Stimulated activated CD8-positive, alpha-beta memory T cell treated with anti-CD3 and anti-CD28 coated beads, Interleukin-2, amount 100 ng/mL, for 1 hour (primary cell): Measurements from ENCODE around the gene HAL.

Source experiments
- DNase-seq, 2 donors: peaks; one replicate each; pipeline ENCODE4 v3.0.0-alpha.2; 2020; ENCODE audit warnings: low read depth in 2 of 2

Gene HAL, protein sequence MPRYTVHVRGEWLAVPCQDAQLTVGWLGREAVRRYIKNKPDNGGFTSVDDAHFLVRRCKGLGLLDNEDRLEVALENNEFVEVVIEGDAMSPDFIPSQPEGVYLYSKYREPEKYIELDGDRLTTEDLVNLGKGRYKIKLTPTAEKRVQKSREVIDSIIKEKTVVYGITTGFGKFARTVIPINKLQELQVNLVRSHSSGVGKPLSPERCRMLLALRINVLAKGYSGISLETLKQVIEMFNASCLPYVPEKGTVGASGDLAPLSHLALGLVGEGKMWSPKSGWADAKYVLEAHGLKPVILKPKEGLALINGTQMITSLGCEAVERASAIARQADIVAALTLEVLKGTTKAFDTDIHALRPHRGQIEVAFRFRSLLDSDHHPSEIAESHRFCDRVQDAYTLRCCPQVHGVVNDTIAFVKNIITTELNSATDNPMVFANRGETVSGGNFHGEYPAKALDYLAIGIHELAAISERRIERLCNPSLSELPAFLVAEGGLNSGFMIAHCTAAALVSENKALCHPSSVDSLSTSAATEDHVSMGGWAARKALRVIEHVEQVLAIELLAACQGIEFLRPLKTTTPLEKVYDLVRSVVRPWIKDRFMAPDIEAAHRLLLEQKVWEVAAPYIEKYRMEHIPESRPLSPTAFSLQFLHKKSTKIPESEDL

DNA sequence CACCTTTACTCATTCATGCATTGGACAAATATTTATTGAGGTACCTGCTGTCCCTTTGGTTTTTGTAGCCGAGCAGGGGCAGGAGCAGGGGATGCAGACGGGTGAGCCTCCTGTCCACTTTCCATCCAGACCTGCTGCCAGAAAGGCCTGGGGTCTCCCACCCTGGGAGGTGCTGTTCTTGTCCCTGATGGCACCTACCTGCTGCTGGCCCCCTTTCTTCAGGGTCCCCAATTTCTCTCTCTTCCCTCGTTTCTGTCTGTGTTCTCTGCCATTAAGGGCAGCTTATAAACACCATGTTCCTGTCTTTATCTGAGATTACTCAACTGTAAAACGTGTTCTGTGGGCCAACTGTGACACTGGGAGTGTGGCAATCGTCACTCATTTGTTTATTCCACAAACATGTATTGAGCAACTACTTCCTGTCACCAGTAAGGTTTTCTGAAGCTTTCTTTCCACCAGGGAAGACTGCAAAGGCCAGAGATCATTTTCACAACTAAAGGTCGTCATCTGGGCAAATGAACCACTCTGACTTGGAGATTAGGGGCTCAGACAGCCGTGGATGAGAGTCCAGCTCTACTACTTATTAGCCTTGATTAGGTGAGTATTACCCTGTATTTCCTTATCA, at the start of gene HAL:
TSS of gene HAL (minus strand) at position 311 of the 625 bp plus-strand sequence. CDS start 434 bp downstream, outside the sequence.
- no peak for DNase-seq

DNA sequence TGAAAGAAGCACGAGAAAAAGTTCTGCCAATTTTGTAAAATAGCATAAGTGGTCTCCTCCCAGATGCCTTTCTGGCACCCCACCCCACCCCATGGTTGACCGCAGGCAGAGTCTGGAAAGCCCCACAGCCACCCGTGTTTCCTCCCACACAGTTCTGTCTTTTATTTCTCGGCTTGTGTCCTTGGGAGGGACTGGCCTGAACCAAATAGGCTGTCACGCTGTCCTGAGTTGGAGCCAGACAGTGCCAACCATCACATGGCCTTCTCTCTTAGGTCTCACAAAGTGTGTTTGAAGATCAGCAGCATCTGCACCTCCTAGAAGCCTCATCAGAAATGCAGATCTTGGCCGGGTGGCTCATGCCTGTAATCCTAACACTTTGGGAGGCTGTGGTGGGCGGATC, 49.4 kb upstream of the HAL start:
- peak; percentile 4 to 26 for DNase-seq

DNA sequence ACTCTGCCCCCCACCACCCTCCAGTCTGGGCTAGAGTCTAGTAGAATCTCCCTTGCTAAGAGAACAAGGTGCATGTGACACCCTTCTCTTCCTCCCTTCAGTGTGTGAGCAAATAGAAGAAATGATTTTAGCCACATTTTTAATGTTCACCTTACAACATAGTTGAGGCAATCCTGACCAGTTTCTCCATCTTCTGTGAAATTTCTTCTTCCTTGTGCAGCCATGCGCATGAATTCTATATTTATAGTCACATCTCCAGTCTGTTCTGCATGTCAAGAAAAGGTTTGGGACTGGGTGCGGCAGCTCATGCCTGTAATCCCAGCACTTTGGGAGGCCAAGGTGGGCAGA, 48.8 kb upstream of the HAL start:
- DNase-seq: no peak

DNA sequence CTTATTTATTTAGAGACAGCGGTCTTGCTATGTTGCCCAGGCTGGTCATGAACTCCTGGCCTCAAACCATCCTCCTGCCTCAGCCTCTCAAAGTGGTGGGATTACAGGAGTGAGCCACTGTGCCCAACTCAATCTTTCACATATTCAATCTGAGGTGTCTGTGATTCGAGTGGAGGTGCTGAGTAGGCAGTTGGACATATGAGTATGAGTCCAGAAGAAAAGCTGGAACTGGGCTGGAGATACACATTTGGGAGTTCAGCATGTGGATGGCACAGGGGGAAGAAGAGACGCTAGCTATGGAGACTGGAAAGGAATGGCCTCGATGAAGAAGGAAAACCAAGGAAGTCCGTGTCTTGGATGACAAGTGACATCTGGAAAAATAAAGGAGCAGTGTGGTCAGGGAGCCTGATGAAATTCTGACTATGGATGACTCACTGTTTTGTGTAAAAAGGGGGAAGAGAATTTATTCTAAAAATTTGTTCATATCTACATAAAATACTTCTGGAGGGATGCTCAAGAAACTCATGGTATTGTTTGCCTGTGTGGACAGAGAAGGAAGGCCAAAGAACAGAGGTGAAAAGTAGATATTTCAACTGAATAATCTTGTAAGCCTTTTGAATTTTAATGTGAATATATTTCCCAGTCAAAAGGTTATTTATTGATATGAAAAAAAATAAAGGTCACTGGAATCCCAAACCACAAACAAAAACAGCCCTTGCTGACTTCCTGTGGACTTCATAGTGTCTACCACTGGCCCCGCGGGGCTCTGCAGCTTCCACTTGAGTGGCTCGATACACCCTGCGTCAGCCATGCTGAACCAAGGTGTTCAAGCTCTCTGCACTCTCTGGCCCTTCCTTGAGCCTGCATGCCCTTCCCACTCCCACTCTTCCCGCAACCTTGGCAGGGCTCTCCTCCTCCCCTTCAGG, 48.1 kb upstream of the HAL start:
- no peak for DNase-seq

DNA sequence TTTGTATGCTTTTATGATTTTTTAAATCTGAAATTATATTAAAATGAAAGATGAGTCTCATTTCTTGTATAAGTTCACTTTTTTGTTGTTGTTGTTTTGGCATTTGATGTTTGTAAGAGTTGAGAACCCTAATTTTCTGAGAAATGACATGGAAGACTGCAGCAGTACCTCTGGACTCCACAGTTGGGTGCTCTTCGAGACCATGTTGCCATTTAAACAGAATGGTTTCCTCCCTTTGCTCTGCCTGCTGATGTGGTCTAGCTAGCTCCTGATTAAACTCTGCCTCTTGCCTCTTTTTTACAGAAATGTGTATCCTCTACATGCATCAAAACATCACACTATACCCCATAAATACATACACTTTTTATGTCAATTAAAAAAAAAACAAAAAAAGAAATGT, 45.0 kb upstream of the HAL start:
- no peak for DNase-seq

DNA sequence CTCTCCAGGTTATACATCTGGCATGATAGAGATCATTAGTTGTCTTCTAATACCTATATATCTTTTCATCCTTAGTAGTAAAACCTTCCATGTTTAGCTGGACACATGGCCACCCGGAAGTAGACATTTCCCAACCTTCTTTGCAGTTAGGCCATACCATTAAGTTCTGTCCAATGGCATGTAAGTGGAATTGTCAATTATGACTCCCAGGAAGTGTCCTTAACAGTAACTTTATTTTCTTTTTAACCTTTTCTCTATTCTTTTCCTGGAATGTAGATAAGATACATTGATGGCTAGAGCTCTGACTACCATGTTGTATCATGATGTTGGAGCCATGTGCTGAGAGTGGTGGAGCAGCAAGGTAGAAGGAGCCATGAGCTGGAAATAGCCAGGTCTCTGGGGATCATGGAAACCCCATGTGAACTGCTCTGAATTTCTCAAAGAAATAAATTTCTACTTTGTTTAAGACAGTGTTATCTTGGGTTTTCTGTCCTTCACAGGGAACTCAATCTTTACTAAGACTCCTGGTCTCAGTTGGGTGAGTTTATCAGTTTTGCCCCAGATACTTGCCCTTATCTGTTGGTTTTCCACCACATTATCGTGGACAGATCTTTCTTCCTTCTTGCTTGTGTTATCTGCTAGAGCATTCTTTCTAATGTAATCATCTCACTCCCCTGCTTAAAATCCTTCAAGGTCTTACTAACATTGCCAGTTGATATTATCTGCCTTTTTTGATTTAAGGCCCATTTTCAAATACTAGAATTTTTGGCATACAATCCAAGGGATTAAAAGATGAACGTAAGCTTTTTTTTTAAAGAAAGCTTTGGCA, 44.4 kb upstream of the HAL start:
- DNase-seq: no peak

DNA sequence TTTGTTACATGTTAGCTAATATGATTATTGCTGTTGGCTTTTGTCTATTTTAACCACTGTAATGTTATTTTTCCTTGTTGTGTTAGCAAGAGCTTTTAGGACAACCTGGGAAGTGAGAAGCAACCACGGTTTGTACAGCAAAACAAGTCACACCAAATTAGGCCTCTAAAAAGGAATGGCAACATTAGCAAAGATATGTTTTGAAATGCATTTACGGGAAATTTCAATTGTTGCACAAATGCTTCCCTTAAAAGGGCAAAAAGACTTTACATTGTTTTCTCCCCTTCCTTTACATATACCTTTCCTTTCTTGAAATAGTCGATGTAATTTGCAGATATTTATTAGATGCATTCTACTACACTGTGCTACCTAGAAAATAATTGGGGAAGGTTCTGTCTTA, 43.4 kb upstream of the HAL start:
- no peak for DNase-seq

DNA sequence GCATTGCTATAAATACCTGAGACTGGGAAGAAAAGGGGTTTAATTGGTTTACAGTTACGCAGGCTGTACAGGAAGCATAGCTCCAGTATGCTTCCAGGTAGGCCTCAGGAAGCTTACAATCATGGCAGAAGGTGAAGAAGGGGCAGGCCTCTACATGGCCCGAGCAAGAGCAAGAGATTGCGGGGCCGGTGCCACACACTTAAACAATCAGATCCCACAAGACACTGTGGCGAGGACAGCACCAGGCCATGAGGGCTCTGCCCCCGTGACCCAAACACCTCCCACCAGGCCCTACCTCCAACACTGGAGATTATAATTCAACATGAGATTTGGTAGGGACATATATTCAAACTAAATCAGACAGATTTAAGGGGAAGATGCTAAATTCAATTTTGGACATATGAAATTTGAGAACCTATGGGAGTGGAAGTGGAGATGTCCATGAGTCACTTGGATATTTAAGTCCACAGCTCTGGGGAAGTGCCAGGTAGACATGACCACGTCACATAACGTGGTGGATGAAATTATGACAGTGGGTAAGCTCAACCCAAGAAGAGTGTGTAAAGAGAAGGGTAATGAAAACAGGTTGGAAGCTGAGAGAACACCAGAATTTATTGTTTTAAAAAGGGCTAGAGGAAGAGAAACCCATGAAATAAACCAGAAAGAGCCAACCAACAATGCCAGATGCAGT, 40.8 kb upstream of the HAL start:
- no peak for DNase-seq

DNA sequence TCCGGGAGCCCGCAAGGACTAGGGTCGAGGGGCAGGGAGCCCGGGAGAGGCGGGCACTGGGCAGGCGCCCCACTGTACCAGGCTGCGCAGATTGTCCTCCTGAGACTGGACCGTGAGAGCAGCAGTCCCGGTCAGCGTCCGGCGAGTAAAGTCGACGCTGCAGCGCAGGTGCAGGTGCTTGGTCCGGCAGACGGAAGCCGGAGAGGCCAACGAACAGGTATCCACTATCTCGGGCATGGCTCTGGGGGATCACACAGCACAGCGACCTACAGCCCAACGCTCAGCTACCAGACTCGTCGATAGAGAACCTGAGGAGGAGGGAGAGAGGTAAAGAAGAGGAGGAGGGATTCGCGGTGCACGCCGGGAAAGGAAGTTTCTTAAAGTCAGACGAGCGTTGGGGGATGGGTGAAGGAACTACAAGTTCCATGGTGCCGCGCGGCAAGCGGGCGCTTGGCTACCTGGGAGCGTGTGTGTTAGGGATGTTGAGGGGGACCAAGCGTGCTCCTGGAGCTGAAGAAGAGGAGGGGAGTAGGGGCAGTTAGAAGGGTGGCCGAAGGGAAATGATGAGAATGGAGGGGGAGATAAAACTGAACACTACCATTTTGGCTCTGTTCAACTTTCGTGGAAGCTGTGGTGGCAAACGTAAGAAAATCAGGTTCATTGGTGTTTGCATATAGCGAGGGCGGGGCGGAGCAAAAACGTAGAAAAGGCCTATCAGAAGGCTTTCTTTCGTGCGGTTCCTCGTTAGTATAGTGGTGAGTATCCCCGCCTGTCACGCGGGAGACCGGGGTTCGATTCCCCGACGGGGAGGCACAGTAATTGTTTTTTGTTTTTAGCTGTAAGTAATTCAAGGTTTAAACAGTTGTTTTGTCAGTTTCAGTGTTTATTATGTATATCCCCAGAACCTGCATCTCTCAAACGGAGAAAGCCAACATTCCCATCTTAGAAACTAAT, 39.4 kb upstream of the HAL start, which contains the start of gene LTA4H:
TSS of gene LTA4H (minus strand) at position 305 of the 954 bp plus-strand sequence. CDS start at position 237, 68 bp downstream.
- peak; percentile 90 to 94 for DNase-seq

DNA sequence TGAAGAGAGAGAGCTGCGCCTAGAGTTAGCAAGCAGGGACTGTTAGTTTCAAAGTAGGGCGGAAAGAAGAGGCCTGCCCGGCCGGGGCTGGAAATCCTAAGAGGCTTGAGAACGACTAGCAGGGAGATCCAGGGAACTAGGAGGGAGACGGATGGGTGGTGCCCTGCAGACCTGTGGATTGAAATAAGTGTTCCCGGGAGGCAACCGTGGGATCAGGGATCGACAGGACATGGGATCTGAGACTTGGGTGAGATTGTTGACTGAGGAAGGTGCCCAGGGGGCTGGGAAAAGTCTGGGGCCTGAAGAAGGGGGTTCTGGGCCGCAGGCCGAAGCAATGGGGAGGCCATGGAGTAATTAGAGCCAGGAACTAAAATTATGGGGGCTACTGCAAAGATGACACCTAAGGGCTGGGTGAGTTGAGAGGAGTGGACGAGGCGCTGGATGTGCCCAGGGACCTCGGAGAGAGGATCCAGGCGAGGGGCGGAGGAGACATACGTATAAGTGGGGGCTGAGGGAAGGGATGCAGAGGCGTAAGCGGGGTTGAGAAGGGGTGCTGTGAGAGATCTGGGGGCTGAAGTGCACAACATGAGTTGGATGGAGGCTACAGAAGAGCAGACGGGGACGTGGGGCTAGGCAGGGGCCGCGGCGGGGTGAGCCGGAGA, 38.6 kb upstream of the HAL start:
- DNase-seq: no peak

DNA sequence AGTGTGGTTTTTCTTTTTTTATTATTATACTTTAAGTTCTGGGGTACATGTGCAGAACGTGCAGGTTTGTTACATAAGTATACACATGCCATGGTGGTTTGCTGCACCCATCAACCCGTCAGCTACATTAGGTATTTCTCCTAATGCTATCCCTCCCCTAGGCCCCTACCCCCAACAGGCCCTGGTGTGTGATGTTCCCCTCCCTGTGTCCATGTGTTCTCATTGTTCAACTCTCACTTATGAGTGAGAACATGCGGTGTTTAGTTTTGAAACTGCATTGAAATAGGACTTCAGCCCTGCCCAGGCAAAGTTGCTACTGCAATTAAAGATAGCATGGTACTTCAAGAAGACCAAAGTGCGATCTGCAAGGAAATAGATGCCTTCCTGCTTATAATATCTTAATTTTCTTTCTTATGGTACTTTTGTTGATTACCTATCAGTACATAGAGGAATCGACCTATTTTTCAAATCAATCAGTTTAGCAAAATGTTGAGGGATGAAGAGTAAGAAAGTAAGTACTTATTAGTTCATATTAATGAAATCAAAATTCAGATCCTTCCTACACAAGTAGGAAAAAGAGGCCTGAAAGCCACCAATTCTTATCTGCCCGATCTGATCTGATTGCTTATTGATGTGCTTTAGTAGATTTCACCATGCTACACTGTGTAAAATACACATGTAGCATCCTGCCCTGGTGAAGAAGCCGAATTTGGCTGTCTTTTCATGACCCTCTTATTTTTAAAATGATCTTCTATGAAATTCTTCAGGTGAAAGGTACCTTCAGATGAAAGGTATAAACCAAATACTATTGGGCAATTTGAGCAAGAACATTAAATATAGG, 37.6 kb upstream of the HAL start:
- DNase-seq: no peak

DNA sequence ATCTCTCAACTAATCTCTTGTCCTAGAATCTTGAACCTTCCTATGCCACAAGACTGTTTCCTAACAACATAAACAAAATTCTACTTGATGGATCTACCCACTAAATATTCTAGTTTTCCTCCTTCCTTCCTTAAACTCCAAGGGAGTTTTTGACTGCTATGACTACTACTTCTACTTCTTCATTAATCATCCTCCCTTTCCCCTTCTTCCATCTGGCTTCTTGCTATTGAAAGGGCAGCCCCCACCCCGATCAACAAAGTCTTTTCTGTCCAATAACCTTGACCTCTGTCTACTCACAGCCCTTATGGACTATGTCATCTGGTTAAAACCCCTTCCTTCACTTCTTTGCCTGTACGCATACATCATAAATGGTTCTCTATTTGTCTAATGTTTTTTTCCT, 33.7 kb upstream of the HAL start:
- DNase-seq: no peak

DNA sequence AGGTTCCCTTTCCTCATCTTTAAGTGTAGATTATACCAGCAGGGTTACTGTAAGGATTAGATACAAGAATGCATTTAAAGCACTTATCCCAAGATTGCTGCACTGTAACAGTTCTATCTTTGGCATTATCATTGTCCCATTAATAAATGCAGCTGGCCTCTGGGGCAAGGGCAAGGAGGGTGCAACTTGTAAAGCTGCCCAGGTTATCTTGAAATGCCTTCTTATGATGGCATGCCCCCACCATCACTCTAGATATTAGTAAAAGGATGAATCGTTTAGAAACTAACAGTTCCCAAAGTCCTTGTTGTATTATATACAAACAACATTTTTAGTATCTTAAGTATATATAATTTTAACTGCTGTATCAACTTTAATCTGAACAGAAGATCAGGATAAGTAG, 32.4 kb upstream of the HAL start:
- DNase-seq: no peak

DNA sequence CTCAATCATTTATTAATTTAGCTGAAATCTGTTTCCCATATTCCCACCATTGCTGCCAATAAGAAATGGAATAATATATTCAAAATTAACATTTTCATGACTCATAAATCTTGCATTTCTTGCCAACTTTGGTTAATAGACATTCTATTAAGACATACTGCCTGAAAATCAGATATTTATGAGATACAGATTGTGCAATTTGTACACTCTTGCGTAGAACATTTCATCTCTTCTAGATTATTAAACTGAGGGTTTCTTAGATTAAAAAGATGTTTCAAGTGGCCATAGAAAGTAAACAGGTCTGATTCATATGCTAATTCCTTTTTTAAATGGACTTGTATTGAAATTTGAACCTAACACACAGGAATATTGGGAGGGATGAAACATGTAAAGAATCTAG, 30.2 kb upstream of the HAL start:
- DNase-seq: no peak

DNA sequence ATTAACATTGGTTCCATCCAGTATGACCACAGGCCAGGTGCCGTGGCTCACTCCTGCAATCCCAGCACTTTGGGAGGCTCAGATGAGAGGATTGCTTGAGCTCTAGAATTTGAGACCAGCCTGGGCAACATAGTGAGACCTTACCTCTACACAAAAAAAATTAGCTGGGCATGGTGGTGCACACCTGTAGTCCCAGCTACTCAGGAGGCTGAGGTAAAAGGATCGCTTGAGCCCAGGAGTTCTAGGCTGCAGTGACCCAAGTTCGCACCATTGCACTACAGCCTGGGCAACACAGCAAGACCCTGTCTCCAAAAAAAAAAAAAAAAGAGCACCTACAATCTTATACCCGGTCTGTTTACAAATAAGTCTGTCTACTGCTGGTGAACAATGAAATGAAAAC, 29.4 kb upstream of the HAL start:
- DNase-seq: no peak

DNA sequence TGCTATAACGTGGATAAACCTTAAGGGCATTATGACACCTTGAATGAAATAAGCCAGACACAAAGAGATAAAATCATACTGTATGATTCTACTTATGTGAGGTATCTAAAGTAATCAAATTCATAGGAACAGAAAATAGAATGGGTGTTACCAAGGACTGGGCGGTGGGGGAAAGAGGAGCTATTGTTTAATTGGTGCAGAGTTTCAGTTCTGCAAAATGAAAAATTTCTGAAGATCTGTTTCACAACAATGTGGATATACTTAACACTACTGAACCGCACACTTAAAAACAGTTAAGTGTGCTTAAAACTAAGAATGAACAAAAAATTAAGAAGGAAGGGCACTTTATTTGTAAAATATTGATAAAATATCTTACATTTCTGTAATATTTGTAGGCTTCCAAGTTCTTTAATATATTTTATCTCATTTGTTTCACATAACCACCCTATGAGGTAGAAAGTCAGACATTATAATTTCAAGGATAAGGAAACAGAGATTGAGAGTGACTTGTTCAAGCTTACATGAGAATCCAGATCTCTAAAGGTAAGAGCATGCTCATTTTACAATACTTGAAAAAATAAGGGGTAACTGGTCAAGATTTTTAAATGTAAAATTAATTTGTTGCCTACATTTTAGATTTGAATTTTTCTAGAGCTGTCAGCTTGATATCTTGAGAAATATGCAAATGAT, 24.3 kb upstream of the HAL start:
- no peak for DNase-seq

DNA sequence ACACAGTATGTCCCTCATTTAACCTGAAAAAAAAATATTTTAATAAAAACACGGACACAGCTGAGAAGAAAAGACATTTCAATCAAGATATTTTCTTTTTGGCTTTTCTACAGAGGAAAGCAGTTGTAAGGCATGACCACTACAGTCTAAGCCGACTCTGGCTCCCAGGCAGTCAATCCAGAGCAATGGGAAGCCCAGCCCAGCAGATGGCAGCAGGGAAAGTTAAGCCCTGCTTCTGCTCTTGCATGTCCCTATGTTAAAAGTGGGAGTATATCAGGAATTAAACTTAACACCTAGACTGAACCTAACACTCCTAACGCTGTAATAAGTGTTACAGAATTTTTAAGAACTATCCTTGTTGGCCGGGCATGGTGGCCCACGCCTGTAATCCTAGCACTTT, 19.5 kb upstream of the HAL start:
- DNase-seq: no peak
